PC-3 (cell line): ENCODE data around the gene UQCC2. TPM values are rescaled to one million over a fixed set of nuclear protein-coding genes. Genes with fewer than 3 reads are reported as not detected.
A peak's percentile ranks its signal among the peaks of the same experiment; 100 is the strongest.

Source experiments
- ATAC-seq: fragments of 200-7000 bp; cut with Tn5 transposase; 2 replicates; pipeline ENCODE4 v1.9.1; 2020; ENCODE audit warnings: mild to moderate bottlenecking, moderate library complexity
- BruUV-seq: library from RNA; stranded (reverse); fragments of 400-500 nt; replicated peaks from 2 replicates; lab custom pipeline; 2021; lab: Mats Ljungman, UMichigan
- CTCF ChIA-PET: fragments of 300-600 bp; sonication (Branson Sonifier 250); formaldehyde crosslinking; loops from one replicate; lab custom pipeline; 2022; ENCODE audit warnings: antibody characterized with exemption; lab: Charles Lee
- POLR2A ChIA-PET: fragments of 300-600 bp; sonication (Branson Sonifier 250); formaldehyde crosslinking; loops from one replicate; lab custom pipeline; 2022; ENCODE audit warnings: antibody characterized with exemption; ENCODE audit not compliant: unreplicated experiment; lab: Charles Lee
- DNase-seq: peaks from one replicate; pipeline ENCODE4 v3.0.0-alpha.2; 2015
- H2AFZ ChIP-seq: fragments of 300-600 bp; sonication (generic); 2 replicates; pipeline ENCODE4 v1.6.0; 2016; ENCODE audit warnings: antibody characterized with exemption, low read length
- H3F3A ChIP-seq: fragments of 300-600 bp; sonication (generic); one replicate; pipeline ENCODE4 v1.6.0; 2017; ENCODE audit warnings: antibody characterized with exemption, low read length, control low read depth, mild to moderate bottlenecking; ENCODE audit not compliant: unreplicated experiment
- H3K27ac ChIP-seq: fragments of 300-600 bp; sonication (generic); 2 replicates; pipeline ENCODE4 v1.5.1; 2016; ENCODE audit warnings: mild to moderate bottlenecking, low read length
- H3K27me3 ChIP-seq: fragments of 300-600 bp; sonication (generic); 2 replicates; pipeline ENCODE4 v1.6.1; 2016; ENCODE audit warnings: low read length, mixed read lengths
- H3K36me3 ChIP-seq: fragments of 300-600 bp; sonication (generic); 2 replicates; pipeline ENCODE4 v1.6.1; 2016; ENCODE audit warnings: low read depth, mixed run types, low read length, mixed read lengths
- H3K4me1 ChIP-seq: fragments of 300-600 bp; sonication (generic); 2 replicates; pipeline ENCODE4 v1.5.1; 2016; ENCODE audit warnings: low read length; ENCODE audit not compliant: insufficient read depth
- H3K4me2 ChIP-seq: fragments of 300-600 bp; sonication (generic); 2 replicates; pipeline ENCODE4 v1.6.0; 2016; ENCODE audit warnings: low read length
- H3K4me3 ChIP-seq: fragments of 300-600 bp; sonication (generic); 2 replicates; pipeline ENCODE4 v1.5.1; 2016; ENCODE audit warnings: mild to moderate bottlenecking, low read length, mixed read lengths
- H3K79me2 ChIP-seq: fragments of 300-600 bp; sonication (generic); 2 replicates; pipeline ENCODE4 v1.6.1; 2017; ENCODE audit warnings: low read length, mixed read lengths
- H3K9ac ChIP-seq: fragments of 300-600 bp; sonication (generic); 2 replicates; pipeline ENCODE4 v1.6.0; 2016; ENCODE audit warnings: mild to moderate bottlenecking, low read length
- H3K9me2 ChIP-seq: fragments of 300-600 bp; sonication (generic); replicated peaks from 2 replicates; pipeline ENCODE4 v1.6.1; 2016; ENCODE audit warnings: mixed run types, low read length, mixed read lengths
- H3K9me3 ChIP-seq: fragments of 300-600 bp; sonication (generic); 2 replicates; pipeline ENCODE4 v1.6.1; 2016; ENCODE audit warnings: low read length, mixed read lengths
- H4K20me1 ChIP-seq: fragments of 300-600 bp; sonication (generic); 2 replicates; pipeline ENCODE4 v1.6.1; 2016; ENCODE audit warnings: low read length, mixed read lengths
- CTCF ChIP-seq: fragments of 300-600 bp; sonication (generic); conservative IDR thresholded peaks from 2 replicates; pipeline ENCODE4 v1.5.1; 2017; ENCODE audit warnings: antibody characterized with exemption, low read depth, mild to moderate bottlenecking, low read length
- EZH2 ChIP-seq: fragments of 300-600 bp; sonication (generic); IDR thresholded peaks from one replicate; pipeline ENCODE4 v1.6.1; 2017; ENCODE audit warnings: antibody characterized with exemption, mild to moderate bottlenecking, low read length; ENCODE audit not compliant: unreplicated experiment
- EZH2phosphoT487 ChIP-seq: fragments of 300-600 bp; sonication (generic); IDR thresholded peaks from 2 replicates; pipeline ENCODE4 v1.6.1; 2018; ENCODE audit warnings: mild to moderate bottlenecking, antibody characterized with exemption, low read length, borderline replicate concordance
- intact Hi-C: fragments of 100-400 bp; cut with micrococcal nuclease; formaldehyde crosslinking; loops from 2 replicates; pipeline ENCODE4 v1.9.0; 2023
- total RNA-seq: library from RNA; depleted of rRNA; stranded (reverse); fragments of >200 nt; gene quantifications from 2 replicates; pipeline ENCODE4 v1.2.3, GENCODE V29; 2014

UQCC2 gene
- total RNA-seq, 1 experiment from 2014 or later, result 107 TPM

- Histone ChIP-seq H3K9me3 (no peaks in the 10 kb centered on the region), H3K27me3 (no peaks in the 10 kb centered on the region), H3K79me2 (no peaks in the 10 kb centered on the region), H3K9ac (no peak overlapping the region), H3K4me2 (no peak overlapping the region), H2AFZ (no peak overlapping the region), H3K36me3 (no peaks in the 10 kb centered on the region), H3F3A (no peaks in the 10 kb centered on the region), H4K20me1 (no peaks in the 10 kb centered on the region), H3K27ac (no peak overlapping the region), H3K4me3 (no peak overlapping the region), H3K9me2 (no peaks in the 10 kb centered on the region), H3K4me1 (peaks cover 6% of the 10 kb centered on the region)
- no peak for TF ChIP-seq EZH2phosphoT487
- no peak for TF ChIP-seq EZH2
- TF ChIP-seq CTCF, result no peak
- ChIA-PET CTCF (no interaction called here), POLR2A (no interaction called here)
- DNase-seq, result no peak
- no TSS peak for BruUV-seq
- no peak for ATAC-seq
- intact Hi-C loops, result loop anchor here (2.0 kb wide), 1 partner anchor 33 kb away; no protein-coding TSS in a partner anchor
Measured at GRCh38 chr6:33745548-33745947, 34.0 kb upstream of the UQCC2 start.

- Histone ChIP-seq H3K4me2 (no peak overlapping the region), H3K36me3 (no peaks in the 10 kb centered on the region), H3K9me2 (no peaks in the 10 kb centered on the region), H3K9me3 (no peaks in the 10 kb centered on the region), H4K20me1 (no peaks in the 10 kb centered on the region), H3K4me1 (peaks cover 6% of the 10 kb centered on the region), H3K27ac (no peak overlapping the region), H3K27me3 (no peaks in the 10 kb centered on the region), H3K9ac (no peak overlapping the region), H2AFZ (no peak overlapping the region), H3F3A (no peaks in the 10 kb centered on the region), H3K79me2 (no peaks in the 10 kb centered on the region), H3K4me3 (no peak overlapping the region)
- DNase-seq (no peak), ATAC-seq (peak; percentile 57)
- intact Hi-C loops, result loop anchor here (1.0 to 2.0 kb wide), 2 partner anchors 17 to 32 kb away; no protein-coding TSS in a partner anchor
- ChIA-PET CTCF (interaction anchor here (0.7 to 2.2 kb wide), 3 partner anchors 17 to 33 kb away, joined by 7 to 8 read pairs (median 8); partner anchors contain the start of gene UQCC2), POLR2A (interaction anchor here (0.6 kb wide), 1 partner anchor 129 kb away, joined by 15 read pairs; no protein-coding TSS in a partner anchor)
- BruUV-seq, result no TSS peak
- TF ChIP-seq CTCF (no peak), EZH2phosphoT487 (no peak), EZH2 (no peak)
Measured at GRCh38 chr6:33744895-33745546, 33.5 kb upstream of the UQCC2 start.
